ENCODE measurements around the gene VGLL1. TPM values are rescaled to one million over a fixed set of nuclear protein-coding genes. Genes with fewer than 3 reads are reported as not detected.

Gene VGLL1
- 6.8 and 10.7 TPM in 2 replicates for total RNA-seq

GRCh38 chrX:136531951-136532350, at the start of gene VGLL1:
TSS of gene VGLL1 (plus strand) at chrX:136532215. CDS start at chrX:136536021, 3,806 bp downstream.

GRCh38 chrX:136487647-136488046, 44.4 kb upstream of the VGLL1 start, which contains the start of gene BRS3:
TSS of gene BRS3 (plus strand) at chrX:136487947. CDS start at chrX:136488115, 168 bp downstream.

GRCh38 chrX:136497556-136498052, 34.4 kb upstream of the VGLL1 start, which contains the start of gene HTATSF1:
TSS of gene HTATSF1 (plus strand) at chrX:136497592. CDS start at chrX:136497685, 93 bp downstream.

Other genes starting within 250 kb of the VGLL1 start
- not detected in 2 replicates for gene ADGRG4, start 231.3 kb upstream of the VGLL1 start, total RNA-seq
- gene BRS3, start 44.3 kb upstream of the VGLL1 start, total RNA-seq = not detected in 2 replicates
- gene HTATSF1, start 34.6 kb upstream of the VGLL1 start, total RNA-seq = 29.4 and 35.0 TPM in 2 replicates
- not detected in 2 replicates for gene CD40LG, start 115.9 kb downstream of the VGLL1 start, total RNA-seq
- gene ARHGEF6, start 248.7 kb downstream of the VGLL1 start, total RNA-seq = 0.05 and 0.42 TPM in 2 replicates